Trophoblast cell (in vitro differentiated cells and primary cell): ENCODE results near the gene ITGAE.

Experiments used
- DNase-seq, 2 donors: peaks; one replicate each; pipeline ENCODE4 v3.0.0-alpha.2; 2016
- H2AFZ ChIP-seq: 2 replicates; pipeline ENCODE4 v1.6.1; 2013; ENCODE audit warnings: low read length, moderate library complexity, mild to moderate bottlenecking; ENCODE audit not compliant: insufficient read depth, poor library complexity
- H2AK5ac ChIP-seq: 2 replicates; pipeline ENCODE4 v1.6.1; 2013; ENCODE audit warnings: mild to moderate bottlenecking, low read length
- H2BK120ac ChIP-seq: 2 replicates; pipeline ENCODE4 v1.6.1; 2013; ENCODE audit warnings: low read length, mild to moderate bottlenecking, moderate library complexity; ENCODE audit not compliant: insufficient read depth, poor library complexity
- H2BK12ac ChIP-seq: 2 replicates; pipeline ENCODE4 v1.6.1; 2013; ENCODE audit warnings: mild to moderate bottlenecking, low read length, moderate library complexity
- H2BK5ac ChIP-seq: 2 replicates; pipeline ENCODE4 v1.6.1; 2013; ENCODE audit warnings: low read length, low read depth, moderate library complexity, mild to moderate bottlenecking; ENCODE audit not compliant: poor library complexity
- H3K14ac ChIP-seq: 2 replicates; pipeline ENCODE4 v1.6.1; 2013; ENCODE audit warnings: mild to moderate bottlenecking, low read length
- H3K18ac ChIP-seq: 2 replicates; pipeline ENCODE4 v1.6.1; 2013; ENCODE audit warnings: mild to moderate bottlenecking, low read length
- H3K23ac ChIP-seq: 2 replicates; pipeline ENCODE4 v1.6.1; 2013; ENCODE audit warnings: low read length
- H3K27ac ChIP-seq: 2 replicates; pipeline ENCODE4 v1.5.1; 2013; ENCODE audit warnings: low read depth, mild to moderate bottlenecking, inconsistent platforms, low read length, moderate library complexity
- H3K27me3 ChIP-seq: 2 replicates; pipeline ENCODE4 v1.6.1; 2013; ENCODE audit warnings: inconsistent platforms, mild to moderate bottlenecking, low read length, moderate library complexity; ENCODE audit not compliant: insufficient read depth
- H3K36me3 ChIP-seq, 2 experiments: 1 replicate in 1 of 2; 2 replicates in 1 of 2; pipeline ENCODE4 v1.6.1; 2013; ENCODE audit warnings: low read length in 2 of 2, mild to moderate bottlenecking in 2 of 2, moderate library complexity in 1 of 2; ENCODE audit not compliant: insufficient read depth in 2 of 2, control insufficient read depth in 1 of 2
- H3K4ac ChIP-seq: 2 replicates; pipeline ENCODE4 v1.6.1; 2013; ENCODE audit warnings: low read depth, mild to moderate bottlenecking, low read length, moderate library complexity
- H3K4me1 ChIP-seq, 2 experiments: 1 replicate in 1 of 2; 2 replicates in 1 of 2; pipeline ENCODE4 v1.6.1; 2013; ENCODE audit warnings: low read length in 2 of 2, mild to moderate bottlenecking in 2 of 2, moderate library complexity in 1 of 2; ENCODE audit not compliant: insufficient read depth in 2 of 2, control insufficient read depth in 1 of 2
- H3K4me2 ChIP-seq: 2 replicates; pipeline ENCODE4 v1.6.1; 2013; ENCODE audit warnings: inconsistent platforms, mild to moderate bottlenecking, low read length, moderate library complexity
- H3K4me3 ChIP-seq: 2 replicates; pipeline ENCODE4 v1.5.1; 2013; ENCODE audit warnings: mild to moderate bottlenecking, low read depth, low read length, inconsistent platforms
- H3K79me1 ChIP-seq: one replicate; pipeline ENCODE4 v1.6.1; 2013; ENCODE audit warnings: low read length
- H3K79me2 ChIP-seq: 2 replicates; pipeline ENCODE4 v1.6.1; 2013; ENCODE audit warnings: low read length, mild to moderate bottlenecking; ENCODE audit not compliant: control insufficient read depth, insufficient read depth, poor library complexity
- H3K9ac ChIP-seq: 2 replicates; pipeline ENCODE4 v1.6.1; 2013; ENCODE audit warnings: mild to moderate bottlenecking, low read length
- H3K9me3 ChIP-seq: 2 replicates; pipeline ENCODE4 v1.6.1; 2013; ENCODE audit warnings: low read depth, mild to moderate bottlenecking, control low read depth, inconsistent platforms, low read length; ENCODE audit not compliant: insufficient read depth
- H4K12ac ChIP-seq: 2 replicates; pipeline ENCODE4 v1.6.1; 2013; ENCODE audit warnings: low read depth, mild to moderate bottlenecking, low read length, moderate library complexity
- H4K8ac ChIP-seq: 2 replicates; pipeline ENCODE4 v1.6.1; 2013; ENCODE audit warnings: low read depth, mild to moderate bottlenecking, low read length, moderate library complexity
- H4K91ac ChIP-seq: one replicate; pipeline ENCODE4 v1.6.1; 2013; ENCODE audit warnings: low read depth, mild to moderate bottlenecking, low read length, moderate library complexity
- WGBS: extraction: QIAGEN DNeasy Blood & Tissue Kit; methylation state at CpG from one replicate; pipeline ENCODE4 v1.1.7; 2013; ENCODE audit warnings: missing lambda C conversion rate; ENCODE audit not compliant: insufficient read length, insufficient coverage; ENCODE audit errors: extremely low coverage; 5-methylcytosine and 5-hydroxymethylcytosine counted together

Gene ITGAE

DNA sequence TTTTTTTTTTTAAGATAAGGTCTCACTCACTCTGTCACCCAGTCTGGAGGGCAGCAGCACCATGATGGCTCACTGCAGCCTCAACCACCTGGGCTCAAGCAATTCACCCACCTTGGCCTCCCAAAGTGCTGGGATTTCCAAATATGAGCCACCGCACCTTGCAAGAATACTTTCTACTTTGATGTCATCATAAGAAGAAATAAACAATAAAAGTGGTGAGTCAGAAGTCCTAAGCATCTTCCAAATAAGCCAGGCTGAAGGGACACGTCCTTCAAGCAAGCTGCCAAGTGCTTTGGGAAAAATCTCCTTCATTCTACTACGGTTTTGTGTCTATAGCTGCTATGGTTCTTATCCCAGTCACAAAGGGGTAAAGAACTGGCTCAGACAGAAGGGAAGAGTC lies 57.0 kb downstream of the ITGAE start:
- Histone ChIP-seq H3K79me1 (no peaks in the 10 kb centered on the region), H3K14ac (no peak overlapping the region), H3K4me1 (no peaks in the 10 kb centered on the region), H4K8ac (no peak overlapping the region), H2BK5ac (no peak overlapping the region), H2AK5ac (no peak overlapping the region), H2AFZ (no peak overlapping the region), H3K4me2 (no peak overlapping the region), H3K9me3 (no peaks in the 10 kb centered on the region), H3K79me2 (no peaks in the 10 kb centered on the region), H3K4ac (no peak overlapping the region), H4K91ac (no peak overlapping the region), H3K36me3 (no peaks in the 10 kb centered on the region), H2BK120ac (no peak overlapping the region), H3K9ac (no peak overlapping the region), H3K4me3 (no peak overlapping the region), H4K12ac (no peak overlapping the region), H3K27me3 (no peaks in the 10 kb centered on the region), H3K23ac (no peak overlapping the region), H3K18ac (no peak overlapping the region), H3K27ac (no peak overlapping the region), H2BK12ac (no peak overlapping the region)
- WGBS, result no CpG with 5 or more reads among the region's 3 CpGs
- no peak for DNase-seq

DNA sequence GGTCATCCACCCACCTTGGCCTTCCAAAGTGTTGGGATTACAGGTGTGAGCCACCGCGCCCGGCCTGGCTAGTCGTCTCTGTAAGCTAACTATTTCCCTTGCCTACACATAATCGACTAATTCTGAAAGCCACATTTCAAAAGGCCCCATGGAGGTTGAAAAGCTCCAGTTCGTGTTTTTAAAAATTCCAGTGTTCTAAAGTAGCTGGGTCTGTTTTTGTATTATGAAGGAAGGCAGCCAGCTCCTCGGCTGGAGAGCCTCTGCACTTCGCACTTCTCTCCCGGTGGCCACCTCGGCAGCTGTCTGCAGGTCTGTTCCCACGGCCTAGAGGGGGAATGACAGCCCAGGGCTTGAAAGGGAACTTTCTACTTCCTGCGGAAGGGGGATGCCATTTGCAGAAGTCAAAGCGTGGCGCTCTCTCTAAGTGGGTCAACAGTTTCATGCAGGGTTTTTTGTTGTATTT lies 60.3 kb downstream of the ITGAE start:
- Histone ChIP-seq H3K4me2 (no peak overlapping the region), H3K36me3 (no peaks in the 10 kb centered on the region), H3K27ac (no peak overlapping the region), H3K9me3 (no peaks in the 10 kb centered on the region), H3K79me1 (no peaks in the 10 kb centered on the region), H3K18ac (no peak overlapping the region), H3K23ac (no peak overlapping the region), H4K12ac (no peak overlapping the region), H3K4ac (no peak overlapping the region), H2BK12ac (no peak overlapping the region), H3K27me3 (no peaks in the 10 kb centered on the region), H4K8ac (no peak overlapping the region), H3K9ac (no peak overlapping the region), H3K79me2 (no peaks in the 10 kb centered on the region), H2BK5ac (no peak overlapping the region), H2AFZ (no peak overlapping the region), H2BK120ac (no peak overlapping the region), H2AK5ac (no peak overlapping the region), H4K91ac (no peak overlapping the region), H3K14ac (no peak overlapping the region), H3K4me3 (no peak overlapping the region), H3K4me1 (no peaks in the 10 kb centered on the region)
- no CpG with 5 or more reads among the region's 14 CpGs for WGBS
- DNase-seq, result no peak

DNA sequence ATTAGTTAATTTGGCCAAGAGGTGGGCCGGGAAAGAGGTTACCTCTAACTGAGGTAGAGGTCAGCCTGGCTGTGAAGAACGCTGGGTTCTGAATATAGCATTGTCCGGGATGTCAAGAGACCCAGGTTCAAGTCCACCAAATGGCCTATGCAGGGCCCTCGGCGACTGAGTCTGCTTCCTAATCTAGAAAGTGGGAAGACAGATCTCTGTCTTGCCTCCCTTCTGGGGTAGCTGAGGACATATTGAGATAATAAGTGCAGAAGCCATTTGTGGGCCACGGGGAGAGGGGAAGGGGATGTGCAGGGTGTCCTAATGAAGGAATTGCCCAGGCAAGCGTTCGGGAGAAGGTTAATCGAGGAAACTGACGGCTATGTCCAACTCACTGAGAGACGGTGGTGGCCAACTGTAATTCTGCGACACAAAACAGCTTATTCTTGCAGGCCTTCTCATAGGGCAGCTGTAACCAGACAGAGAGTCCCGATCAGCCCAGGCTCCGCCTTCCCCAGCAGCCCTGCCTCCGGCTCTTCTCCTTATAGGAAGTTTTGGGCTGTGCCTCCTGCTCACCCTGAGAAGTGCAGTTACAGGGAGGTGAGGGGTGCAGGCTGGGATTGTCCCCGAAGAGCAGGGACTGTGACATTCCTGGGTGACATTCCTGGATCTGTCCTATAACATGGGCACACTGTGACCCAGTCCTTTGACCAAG lies 61.4 kb downstream of the ITGAE start:
- Histone ChIP-seq H3K9ac (no peak overlapping the region), H4K8ac (no peak overlapping the region), H3K4ac (no peak overlapping the region), H3K9me3 (no peaks in the 10 kb centered on the region), H3K27ac (no peak overlapping the region), H4K12ac (no peak overlapping the region), H2AK5ac (no peak overlapping the region), H4K91ac (no peak overlapping the region), H3K4me2 (no peak overlapping the region), H3K14ac (no peak overlapping the region), H3K36me3 (no peaks in the 10 kb centered on the region), H2AFZ (no peak overlapping the region), H3K4me3 (no peak overlapping the region), H3K4me1 (no peaks in the 10 kb centered on the region), H3K79me2 (no peaks in the 10 kb centered on the region), H2BK12ac (no peak overlapping the region), H3K79me1 (no peaks in the 10 kb centered on the region), H2BK5ac (no peak overlapping the region), H3K27me3 (no peaks in the 10 kb centered on the region), H3K23ac (no peak overlapping the region), H3K18ac (no peak overlapping the region), H2BK120ac (no peak overlapping the region)
- DNase-seq, result no peak
- no CpG with 5 or more reads among the region's 16 CpGs for WGBS

DNA sequence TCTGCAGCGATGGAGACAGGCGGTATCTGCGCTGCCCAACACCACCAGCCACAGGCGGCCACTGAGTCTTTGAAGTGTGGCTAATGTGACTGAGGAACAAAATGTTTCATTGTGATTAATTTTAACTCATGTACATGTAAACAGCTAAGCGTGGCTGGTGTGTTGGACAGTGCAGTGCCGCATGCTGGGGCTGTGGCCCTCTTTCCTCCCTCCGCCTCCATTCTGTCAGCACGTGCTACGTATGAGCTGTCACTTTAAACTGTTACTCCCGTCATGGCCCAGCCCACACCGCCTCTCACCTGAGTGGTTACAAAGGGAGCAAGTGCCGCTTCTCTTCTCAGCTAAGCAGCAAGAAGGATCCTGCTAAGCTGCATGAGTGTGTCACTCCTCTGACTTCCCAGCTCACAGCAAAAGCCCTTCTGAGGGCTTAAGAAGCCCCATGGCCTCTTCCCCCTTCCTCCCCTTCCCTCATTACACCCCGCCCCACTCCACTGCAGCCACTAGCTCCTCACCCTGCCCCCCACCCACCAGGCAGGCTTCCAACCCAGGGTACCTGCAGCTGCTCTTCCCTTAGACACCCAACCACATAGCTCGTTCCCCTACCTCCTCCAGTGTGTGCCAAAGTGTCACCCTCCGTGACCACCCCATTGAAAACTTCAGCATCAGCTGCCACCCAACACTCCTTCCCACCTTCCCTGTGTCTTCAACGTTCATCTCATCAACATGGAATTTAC lies 62.3 kb downstream of the ITGAE start:
- Histone ChIP-seq H2BK5ac (no peak overlapping the region), H3K14ac (no peak overlapping the region), H3K4ac (no peak overlapping the region), H4K12ac (no peak overlapping the region), H2BK120ac (no peak overlapping the region), H3K4me2 (no peak overlapping the region), H3K79me1 (no peaks in the 10 kb centered on the region), H3K4me1 (no peaks in the 10 kb centered on the region), H3K9me3 (no peaks in the 10 kb centered on the region), H3K18ac (no peak overlapping the region), H3K79me2 (no peaks in the 10 kb centered on the region), H3K4me3 (no peak overlapping the region), H4K8ac (no peak overlapping the region), H3K27ac (no peak overlapping the region), H3K9ac (no peak overlapping the region), H3K36me3 (no peaks in the 10 kb centered on the region), H3K23ac (no peak overlapping the region), H3K27me3 (no peaks in the 10 kb centered on the region), H2AFZ (no peak overlapping the region), H4K91ac (no peak overlapping the region), H2BK12ac (no peak overlapping the region), H2AK5ac (no peak overlapping the region)
- peak; percentile 73 to 78 for DNase-seq
- WGBS, result no CpG with 5 or more reads among the region's 16 CpGs
